T-helper 17 cell (primary cell): ENCODE results near the gene SMAD3. TPM values are rescaled to one million over a fixed set of nuclear protein-coding genes. Genes with fewer than 3 reads are reported as not detected.

ENCODE experiments used
- ATAC-seq: fragments of 150-1000 bp; cut with Tn5 transposase; 2 replicates; pipeline ENCODE4 v1.10.0; 2021; ENCODE audit warnings: mild to moderate bottlenecking, moderate library complexity
- DNase-seq, 3 donors: peaks; one replicate each; pipeline versions ENCODE4 v3.0.0 to v3.0.0-alpha.2; 2020 to 2021
- H3K9me3 ChIP-seq: one replicate; pipeline ENCODE4 v1.7.0; 2013; ENCODE audit warnings: low read length, mild to moderate bottlenecking; ENCODE audit not compliant: control insufficient read depth, poor library complexity, severe bottlenecking
- H3K27ac Mint-ChIP-seq: one replicate; pipeline ENCODE4 v1.8.0; 2022; ENCODE audit warnings: mild to moderate bottlenecking, moderate library complexity, mixed read lengths
- H3K27me3 Mint-ChIP-seq: one replicate; pipeline ENCODE4 v1.8.0; 2022; ENCODE audit warnings: mixed read lengths
- H3K36me3 Mint-ChIP-seq: one replicate; pipeline ENCODE4 v1.8.0; 2022; ENCODE audit warnings: low read depth, mixed read lengths
- H3K4me1 Mint-ChIP-seq: one replicate; pipeline ENCODE4 v1.8.0; 2022; ENCODE audit warnings: mild to moderate bottlenecking, mixed read lengths
- H3K4me3 Mint-ChIP-seq: one replicate; pipeline ENCODE4 v1.8.0; 2022; ENCODE audit warnings: mild to moderate bottlenecking, moderate library complexity, mixed read lengths
- total RNA-seq, 4 donors: library from RNA in 2 of 4; stranded (reverse) in 2 of 4; gene quantifications; one replicate each; pipeline ENCODE4 v1.2.3 and lab custom pipeline; 2022 to 2026

Gene SMAD3
- total RNA-seq, 2 donors from 2014 or later: 79.8 to 82.9 TPM

GRCh38 chr15:67040277-67040676, 25.1 kb upstream of the SMAD3 start:
- H3K27ac Mint-ChIP-seq: no peak overlapping the region
- H3K27me3 Mint-ChIP-seq: no peaks in the 10 kb centered on the region
- no peak overlapping the region for H3K4me3 Mint-ChIP-seq
- H3K4me1 Mint-ChIP-seq: peaks cover 35% of the 10 kb centered on the region
- no peaks in the 10 kb centered on the region for H3K9me3 ChIP-seq
- ATAC-seq: no peak
- no peak for DNase-seq
- H3K36me3 Mint-ChIP-seq: no peaks in the 10 kb centered on the region

GRCh38 chr15:67042551-67043142, 22.8 kb upstream of the SMAD3 start:
- peak; percentile 37 for ATAC-seq
- H3K36me3 Mint-ChIP-seq: no peaks in the 10 kb centered on the region

GRCh38 chr15:67043939-67044771, 21.2 kb upstream of the SMAD3 start:
- DNase-seq: no peak
- Mint-ChIP-seq H3K4me1 (peaks cover 18% of the 10 kb centered on the region), H3K4me3 (no peak overlapping the region), H3K36me3 (no peaks in the 10 kb centered on the region), H3K27ac (no peak overlapping the region), H3K27me3 (no peaks in the 10 kb centered on the region)
- no peaks in the 10 kb centered on the region for H3K9me3 ChIP-seq
- no peak for ATAC-seq

More at GRCh38 chr15:67042551-67043142, 22.8 kb upstream of the SMAD3 start:
- Mint-ChIP-seq H3K27me3 (no peaks in the 10 kb centered on the region), H3K4me1 (peaks cover 32% of the 10 kb centered on the region), H3K4me3 (no peak overlapping the region), H3K27ac (no peak overlapping the region)
- DNase-seq: no peak
- H3K9me3 ChIP-seq: no peaks in the 10 kb centered on the region

- Mint-ChIP-seq H3K36me3 (no peaks in the 10 kb centered on the region), H3K27ac (no peak overlapping the region), H3K4me3 (no peak overlapping the region), H3K27me3 (no peaks in the 10 kb centered on the region), H3K4me1 (peaks cover 12% of the 10 kb centered on the region)
- H3K9me3 ChIP-seq: no peaks in the 10 kb centered on the region
- DNase-seq (no peak), ATAC-seq (no peak)
Observed at GRCh38 chr15:67047149-67047661, 18.2 kb upstream of the SMAD3 start.

GRCh38 chr15:67048281-67049279, 16.8 kb upstream of the SMAD3 start:
- DNase-seq (no peak), ATAC-seq (no peak)
- Mint-ChIP-seq H3K4me3 (no peak overlapping the region), H3K4me1 (peaks cover 7% of the 10 kb centered on the region), H3K36me3 (no peaks in the 10 kb centered on the region), H3K27me3 (no peaks in the 10 kb centered on the region), H3K27ac (no peak overlapping the region)
- H3K9me3 ChIP-seq: no peaks in the 10 kb centered on the region

GRCh38 chr15:67049351-67050044, 15.9 kb upstream of the SMAD3 start:
- ATAC-seq (no peak), DNase-seq (no peak)
- Mint-ChIP-seq H3K4me3 (no peak overlapping the region), H3K27me3 (no peaks in the 10 kb centered on the region), H3K36me3 (no peaks in the 10 kb centered on the region), H3K4me1 (peaks cover 10% of the 10 kb centered on the region), H3K27ac (no peak overlapping the region)
- H3K9me3 ChIP-seq: no peaks in the 10 kb centered on the region

GRCh38 chr15:67050062-67050461, 15.3 kb upstream of the SMAD3 start:
- Mint-ChIP-seq H3K4me3 (no peak overlapping the region), H3K4me1 (peaks cover 12% of the 10 kb centered on the region), H3K27me3 (no peaks in the 10 kb centered on the region), H3K27ac (no peak overlapping the region), H3K36me3 (no peaks in the 10 kb centered on the region)
- ATAC-seq (no peak), DNase-seq (no peak)
- no peaks in the 10 kb centered on the region for H3K9me3 ChIP-seq

GRCh38 chr15:67050522-67051087, 14.8 kb upstream of the SMAD3 start:
- no peaks in the 10 kb centered on the region for H3K27me3 Mint-ChIP-seq
- no peaks in the 10 kb centered on the region for H3K9me3 ChIP-seq
- DNase-seq: no peak
- no peak overlapping the region for H3K27ac Mint-ChIP-seq
- H3K4me3 Mint-ChIP-seq: no peak overlapping the region
- ATAC-seq: no peak
- no peaks in the 10 kb centered on the region for H3K36me3 Mint-ChIP-seq
- H3K4me1 Mint-ChIP-seq: peaks cover 12% of the 10 kb centered on the region

- no peak for DNase-seq
- peaks cover 15% of the 10 kb centered on the region for H3K4me1 Mint-ChIP-seq
- H3K27me3 Mint-ChIP-seq: no peaks in the 10 kb centered on the region
- no peak for ATAC-seq
- H3K9me3 ChIP-seq: no peaks in the 10 kb centered on the region
- H3K27ac Mint-ChIP-seq: no peak overlapping the region
- H3K4me3 Mint-ChIP-seq: no peak overlapping the region
- no peaks in the 10 kb centered on the region for H3K36me3 Mint-ChIP-seq
Observed at GRCh38 chr15:67051088-67052045, 14.0 kb upstream of the SMAD3 start.

- ATAC-seq (no peak), DNase-seq (no peak)
- Mint-ChIP-seq H3K27me3 (no peaks in the 10 kb centered on the region), H3K4me3 (no peak overlapping the region), H3K27ac (peak overlapping the region; percentile 61), H3K36me3 (no peaks in the 10 kb centered on the region), H3K4me1 (peaks cover 24% of the 10 kb centered on the region)
- H3K9me3 ChIP-seq: no peaks in the 10 kb centered on the region
Observed at GRCh38 chr15:67054676-67055075, 10.7 kb upstream of the SMAD3 start.

GRCh38 chr15:67059127-67059553, 6.3 kb upstream of the SMAD3 start:
- H3K4me1 Mint-ChIP-seq: peaks cover 29% of the 10 kb centered on the region
- DNase-seq: no peak
- no peaks in the 10 kb centered on the region for H3K9me3 ChIP-seq
- no peaks in the 10 kb centered on the region for H3K27me3 Mint-ChIP-seq
- no peaks in the 10 kb centered on the region for H3K36me3 Mint-ChIP-seq
- no peak for ATAC-seq
- no peak overlapping the region for H3K27ac Mint-ChIP-seq
- H3K4me3 Mint-ChIP-seq: no peak overlapping the region
